Calu3 (cell line): ENCODE data around the gene SPOCD1. TPM values are rescaled to one million over a fixed set of nuclear protein-coding genes. Genes with fewer than 3 reads are reported as not detected.

ENCODE experiments used
- BruUV-seq: library from RNA; stranded (reverse); fragments of 400-500 nt; replicated peaks from 2 replicates; lab custom pipeline; 2021; lab: Mats Ljungman, UMichigan
- CTCF ChIA-PET: fragments of 300-600 bp; sonication (Branson Sonifier 250); formaldehyde crosslinking; loops from one replicate; lab custom pipeline; 2022; ENCODE audit warnings: antibody characterized with exemption; lab: Charles Lee
- DNase-seq: peaks from one replicate; pipeline ENCODE4 v3.0.0; 2022
- H3K27ac Mint-ChIP-seq: one replicate; pipeline ENCODE4 v1.8.0; 2022; ENCODE audit warnings: mixed read lengths; ENCODE audit not compliant: unreplicated experiment
- H3K27me3 Mint-ChIP-seq: one replicate; pipeline ENCODE4 v1.8.0; 2022; ENCODE audit warnings: mixed read lengths; ENCODE audit not compliant: unreplicated experiment
- H3K36me3 Mint-ChIP-seq: one replicate; pipeline ENCODE4 v1.8.0; 2022; ENCODE audit warnings: mild to moderate bottlenecking, moderate library complexity, mixed read lengths; ENCODE audit not compliant: insufficient read depth, unreplicated experiment
- H3K4me1 Mint-ChIP-seq: one replicate; pipeline ENCODE4 v1.8.0; 2022; ENCODE audit warnings: mild to moderate bottlenecking, low read depth, mixed read lengths; ENCODE audit not compliant: unreplicated experiment
- H3K4me3 Mint-ChIP-seq: one replicate; pipeline ENCODE4 v1.8.0; 2022; ENCODE audit warnings: mild to moderate bottlenecking, low read depth, moderate library complexity, mixed read lengths; ENCODE audit not compliant: unreplicated experiment
- H3K9me3 Mint-ChIP-seq: one replicate; pipeline ENCODE4 v1.8.0; 2022; ENCODE audit warnings: low read depth, mixed read lengths; ENCODE audit not compliant: unreplicated experiment
- CTCF ChIP-seq: fragments of 200-600 bp; IDR thresholded peaks from one replicate; pipeline ENCODE4 v1.8.0; 2022; ENCODE audit warnings: antibody characterized with exemption; ENCODE audit not compliant: unreplicated experiment
- intact Hi-C: fragments of 100-400 bp; cut with micrococcal nuclease; formaldehyde crosslinking; loops from one replicate; pipeline ENCODE4 v1.10.0; 2022; ENCODE audit not compliant: unreplicated experiment
- total RNA-seq: library from RNA; stranded (reverse); gene quantifications from 2 replicates; pipeline ENCODE4 v1.2.3, GENCODE V29; 2022

SPOCD1 gene
- total RNA-seq, 1 experiment from 2014 or later, result 6.3 TPM

- Mint-ChIP-seq H3K27ac (no peak overlapping the region), H3K27me3 (peaks cover 25% of the 10 kb centered on the region), H3K4me3 (no peak overlapping the region), H3K4me1 (peaks cover 4% of the 10 kb centered on the region), H3K36me3 (no peaks in the 10 kb centered on the region), H3K9me3 (no peaks in the 10 kb centered on the region)
- CTCF ChIA-PET, result no interaction called here
- no TSS peak for BruUV-seq
- intact Hi-C loops, result no loop called here
- TF ChIP-seq CTCF, result no peak
- DNase-seq, result no peak
Observed at GRCh38 chr1:31836638-31837037, 20.8 kb upstream of the SPOCD1 start.

GRCh38 chr1:31835415-31835814 is 19.6 kb upstream of the SPOCD1 start:
- no peak for TF ChIP-seq CTCF
- Mint-ChIP-seq H3K27me3 (peaks cover 36% of the 10 kb centered on the region), H3K4me1 (peaks cover 9% of the 10 kb centered on the region), H3K4me3 (no peak overlapping the region), H3K36me3 (no peaks in the 10 kb centered on the region), H3K9me3 (no peaks in the 10 kb centered on the region), H3K27ac (no peak overlapping the region)
- DNase-seq, result no peak
- intact Hi-C loops, result no loop called here
- CTCF ChIA-PET, result interaction anchor here (0.9 kb wide), 1 partner anchor 20 kb away, joined by 3 read pairs; the partner anchor contains the start of gene SPOCD1
- BruUV-seq, result no TSS peak

GRCh38 chr1:31834501-31834900 is 18.7 kb upstream of the SPOCD1 start:
- DNase-seq, result no peak
- Mint-ChIP-seq H3K27me3 (peaks cover 45% of the 10 kb centered on the region), H3K4me1 (peaks cover 9% of the 10 kb centered on the region), H3K9me3 (no peaks in the 10 kb centered on the region), H3K36me3 (no peaks in the 10 kb centered on the region), H3K4me3 (no peak overlapping the region), H3K27ac (no peak overlapping the region)
- BruUV-seq, result no TSS peak
- intact Hi-C loops, result no loop called here
- TF ChIP-seq CTCF, result no peak
- CTCF ChIA-PET, result interaction anchor here (0.6 to 1.7 kb wide), 2 partner anchors 129 kb away, joined by 3 to 5 read pairs; no protein-coding TSS in a partner anchor

GRCh38 chr1:31831397-31832378 is 15.9 kb upstream of the SPOCD1 start:
- BruUV-seq, result no TSS peak
- TF ChIP-seq CTCF, result no peak
- DNase-seq, result no peak
- peaks cover 53% of the 10 kb centered on the region for H3K27me3 Mint-ChIP-seq
- no peaks in the 10 kb centered on the region for H3K36me3 Mint-ChIP-seq
- intact Hi-C loops, result no loop called here
- H3K27ac Mint-ChIP-seq, result no peak overlapping the region
- no peaks in the 10 kb centered on the region for H3K9me3 Mint-ChIP-seq
- H3K4me1 Mint-ChIP-seq, result peaks cover 9% of the 10 kb centered on the region
- CTCF ChIA-PET, result interaction anchor here (0.6 to 0.7 kb wide), 2 partner anchors 127 to 274 kb away, joined by 3 to 4 read pairs; no protein-coding TSS in a partner anchor
- H3K4me3 Mint-ChIP-seq, result no peak overlapping the region
